ENCODE data around the gene LHX3.

The LHX3 gene

GRCh38 chr9:136204838-136205706 lies at the start of gene LHX3:
Gene LHX3 (minus strand): TSS chr9:136205128. CDS start chr9:136205012, 116 bp downstream.
- DNase-seq (ENCODE audit: extremely low spot score, insufficient read length, low read depth) = no peak
- FAIRE-seq = no peak

DNA sequence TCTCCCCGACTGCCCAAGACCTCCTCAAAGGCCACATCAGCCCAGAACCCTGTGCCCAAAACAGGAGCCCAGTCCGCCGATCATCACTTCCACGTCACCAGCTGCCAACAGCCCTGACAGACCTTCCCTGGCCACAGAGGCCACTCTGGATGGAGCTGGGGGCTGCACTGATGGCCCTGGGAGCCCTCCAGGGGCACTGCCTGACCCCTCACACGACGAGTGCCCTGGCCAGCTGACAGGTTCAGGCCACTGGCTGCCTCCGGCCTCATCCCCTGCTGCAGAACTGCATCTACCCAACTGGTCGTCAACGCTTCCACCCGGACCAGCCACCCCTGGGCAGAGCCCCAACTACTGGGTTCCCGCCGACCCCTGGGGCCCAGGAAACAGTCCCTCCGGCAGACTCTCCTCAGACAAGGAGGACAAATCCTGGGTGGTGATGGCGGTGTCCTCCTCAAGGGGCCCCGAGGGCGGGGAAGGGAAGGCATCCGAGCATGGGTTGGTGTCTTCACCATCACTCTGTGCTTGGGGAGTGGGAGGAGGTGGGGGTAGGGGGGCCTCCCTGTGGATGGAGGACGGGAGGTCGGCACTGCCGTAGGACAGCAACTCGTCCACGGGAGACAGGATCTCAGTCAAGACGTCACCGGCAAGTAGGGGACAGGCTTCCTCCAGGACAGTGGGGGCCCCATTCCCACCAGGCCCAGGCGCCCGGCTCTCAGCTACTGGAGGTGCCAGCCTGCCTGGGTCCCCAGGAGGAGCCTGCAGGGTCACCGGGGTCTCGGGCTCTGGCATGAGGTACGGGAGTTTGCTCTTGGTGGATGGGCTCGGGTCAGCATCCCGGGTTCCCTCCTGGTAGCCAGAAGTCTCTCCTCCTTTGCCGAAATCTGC lies 48.6 kb upstream of the LHX3 start:
- FAIRE-seq = no peak
- no peak for DNase-seq (ENCODE audit: extremely low spot score, insufficient read length, low read depth)

DNA sequence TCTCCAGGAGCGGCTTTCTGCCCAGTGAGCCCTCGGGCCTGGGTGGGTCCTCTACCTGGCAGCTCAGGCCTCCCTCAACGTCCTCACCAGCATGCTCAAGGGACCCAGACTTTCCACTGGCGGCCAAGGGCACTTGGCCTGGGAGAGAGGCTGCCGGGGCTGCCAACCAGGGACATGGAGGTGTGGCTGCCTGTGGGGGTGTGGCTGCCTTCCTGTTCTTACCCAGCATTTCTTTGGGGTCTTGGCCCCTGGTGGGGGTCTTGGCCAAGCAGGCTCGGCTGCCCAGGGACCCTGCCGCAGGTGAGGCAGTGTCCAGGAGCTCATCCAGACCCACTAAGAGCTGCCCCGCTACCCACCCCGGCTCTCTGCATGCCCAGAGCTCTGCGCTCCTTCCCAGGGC lies 47.9 kb upstream of the LHX3 start:
- DNase-seq (ENCODE audit: extremely low spot score, insufficient read length, low read depth) = no peak

DNA sequence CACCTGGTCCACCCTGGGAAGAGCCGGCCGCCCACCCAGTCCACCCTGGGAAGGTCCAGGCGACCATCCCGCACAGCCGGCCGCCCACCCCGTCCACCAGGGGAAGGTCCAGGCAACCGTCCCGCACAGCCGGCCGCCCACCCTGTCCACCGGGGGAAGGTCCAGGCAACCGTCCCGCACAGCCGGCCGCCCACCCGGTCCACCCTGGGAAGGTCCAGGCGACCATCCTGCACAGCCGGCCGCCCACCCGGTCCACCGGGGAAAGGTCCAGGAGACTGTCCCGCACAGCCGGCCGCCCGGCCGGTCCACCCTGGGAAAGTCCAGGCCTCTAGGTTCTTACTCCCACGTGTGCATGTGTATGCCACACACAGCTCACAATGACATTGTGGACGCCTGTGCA lies 47.4 kb upstream of the LHX3 start:
- DNase-seq (ENCODE audit: extremely low spot score, insufficient read length, low read depth) (no peak), FAIRE-seq (no peak)

More for the DNA sequence above, 47.9 kb upstream of the LHX3 start:
- no peak for FAIRE-seq

GRCh38 chr9:136251264-136252115 lies 46.6 kb upstream of the LHX3 start:
- no peak for DNase-seq (ENCODE audit: extremely low spot score, insufficient read length, low read depth)

DNA sequence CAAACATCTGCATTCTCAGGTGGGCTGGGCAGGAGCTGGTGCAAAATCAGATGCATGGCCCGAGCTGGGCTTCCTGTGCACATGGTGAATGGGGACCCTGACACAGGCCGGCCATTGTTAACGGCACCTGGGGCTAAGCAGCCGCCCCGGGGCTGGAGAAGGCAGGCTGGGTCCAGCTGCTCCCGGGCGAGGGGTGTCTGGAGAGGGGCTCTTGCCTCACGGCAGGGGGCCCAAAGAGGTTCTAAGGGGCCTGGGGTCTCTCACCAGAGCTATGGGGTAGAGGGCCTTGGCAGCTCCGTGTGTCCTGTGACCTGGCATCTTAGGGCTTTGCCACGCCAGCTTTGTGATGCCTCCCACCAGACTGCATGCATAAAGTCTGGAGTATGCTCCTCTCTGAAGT lies 45.7 kb upstream of the LHX3 start:
- no peak for FAIRE-seq
- DNase-seq (ENCODE audit: extremely low spot score, insufficient read length, low read depth) = no peak

More at GRCh38 chr9:136251264-136252115, 46.6 kb upstream of the LHX3 start:
- FAIRE-seq = no peak

- no peak for FAIRE-seq
- no peak for DNase-seq (ENCODE audit: extremely low spot score, insufficient read length, low read depth)
Observed at GRCh38 chr9:136249877-136250559, 45.1 kb upstream of the LHX3 start.

DNA sequence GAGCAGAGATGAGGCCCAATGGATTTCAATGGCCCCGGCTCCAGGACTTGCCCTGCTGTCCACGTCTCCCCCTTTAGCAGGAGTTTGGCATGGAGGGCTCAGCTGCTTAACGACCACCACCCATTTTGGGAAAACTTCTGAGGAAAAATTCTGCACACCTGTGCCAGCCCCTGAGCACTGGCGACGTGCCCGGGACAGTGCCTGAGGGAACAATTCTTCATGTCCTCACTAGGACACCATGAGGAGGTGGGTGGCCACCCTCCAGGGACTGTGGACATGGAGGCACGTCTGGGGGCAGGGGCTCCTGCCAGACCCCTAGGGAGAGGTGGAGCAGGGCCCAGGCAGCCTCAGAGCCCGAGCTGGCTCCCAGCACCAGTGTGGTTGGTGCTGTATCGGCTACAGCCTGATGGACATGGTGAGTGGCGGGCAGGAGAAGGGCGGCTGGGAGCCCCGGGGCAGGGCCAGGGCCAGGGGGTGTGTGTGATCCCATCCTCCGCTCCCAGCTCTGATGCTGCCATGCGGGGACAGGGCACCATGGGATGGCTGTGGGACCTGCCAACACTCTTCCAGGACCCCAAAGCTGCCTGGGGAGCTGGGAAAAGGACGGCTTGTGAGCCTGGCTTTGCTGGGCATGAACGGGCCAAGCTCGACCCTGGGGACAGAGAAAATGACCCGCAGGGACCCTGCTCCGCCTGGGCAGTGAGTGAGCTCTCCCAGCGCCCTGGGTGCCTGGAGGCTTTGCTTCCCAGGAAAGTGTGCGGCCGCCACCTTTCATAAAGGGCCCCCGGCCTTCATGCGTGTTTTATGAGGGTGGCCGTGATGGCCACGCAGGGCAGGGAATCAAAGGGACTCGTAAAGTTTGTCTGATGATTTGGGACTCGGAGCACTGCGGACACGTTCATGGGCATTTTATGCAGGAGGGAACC lies 44.3 kb upstream of the LHX3 start:
- no peak for DNase-seq (ENCODE audit: extremely low spot score, insufficient read length, low read depth)
- FAIRE-seq = no peak

GRCh38 chr9:136247947-136248637 lies 43.2 kb upstream of the LHX3 start:
- FAIRE-seq (no peak), DNase-seq (ENCODE audit: extremely low spot score, insufficient read length, low read depth) (no peak)

DNA sequence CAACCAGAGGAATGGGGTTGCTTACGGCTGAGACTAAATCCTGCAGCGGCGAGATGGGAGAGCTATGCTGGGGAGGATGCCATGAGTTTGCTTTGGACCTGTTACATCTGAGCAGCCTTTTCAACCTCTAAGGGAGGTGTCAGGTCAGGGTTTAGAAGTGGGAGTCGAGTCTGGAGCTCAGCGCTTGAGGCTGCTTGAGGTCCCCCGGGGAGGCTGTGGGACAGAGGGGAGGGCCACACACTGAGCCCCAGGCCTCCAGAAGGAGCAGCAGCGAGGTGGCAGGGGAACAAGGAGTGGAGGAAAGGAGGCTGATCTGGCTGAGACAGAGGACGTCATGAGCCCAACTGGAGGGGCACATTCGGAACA lies 42.6 kb upstream of the LHX3 start:
- FAIRE-seq (no peak), DNase-seq (ENCODE audit: extremely low spot score, insufficient read length, low read depth) (no peak)

GRCh38 chr9:136246849-136247550 lies 42.1 kb upstream of the LHX3 start:
- DNase-seq (ENCODE audit: extremely low spot score, insufficient read length, low read depth) (no peak), FAIRE-seq (no peak)

GRCh38 chr9:136245219-136246150 lies 40.6 kb upstream of the LHX3 start, which contains the start of gene QSOX2:
Gene QSOX2 (minus strand): TSS chr9:136245812. CDS start chr9:136245803, 9 bp downstream.
- DNase-seq (ENCODE audit: extremely low spot score, insufficient read length, low read depth) (peak; percentile 77), FAIRE-seq (peak; percentile 78)

- DNase-seq (ENCODE audit: extremely low spot score, insufficient read length, low read depth) (no peak), FAIRE-seq (no peak)
Observed at GRCh38 chr9:136244969-136245218, 40.0 kb upstream of the LHX3 start.

DNA sequence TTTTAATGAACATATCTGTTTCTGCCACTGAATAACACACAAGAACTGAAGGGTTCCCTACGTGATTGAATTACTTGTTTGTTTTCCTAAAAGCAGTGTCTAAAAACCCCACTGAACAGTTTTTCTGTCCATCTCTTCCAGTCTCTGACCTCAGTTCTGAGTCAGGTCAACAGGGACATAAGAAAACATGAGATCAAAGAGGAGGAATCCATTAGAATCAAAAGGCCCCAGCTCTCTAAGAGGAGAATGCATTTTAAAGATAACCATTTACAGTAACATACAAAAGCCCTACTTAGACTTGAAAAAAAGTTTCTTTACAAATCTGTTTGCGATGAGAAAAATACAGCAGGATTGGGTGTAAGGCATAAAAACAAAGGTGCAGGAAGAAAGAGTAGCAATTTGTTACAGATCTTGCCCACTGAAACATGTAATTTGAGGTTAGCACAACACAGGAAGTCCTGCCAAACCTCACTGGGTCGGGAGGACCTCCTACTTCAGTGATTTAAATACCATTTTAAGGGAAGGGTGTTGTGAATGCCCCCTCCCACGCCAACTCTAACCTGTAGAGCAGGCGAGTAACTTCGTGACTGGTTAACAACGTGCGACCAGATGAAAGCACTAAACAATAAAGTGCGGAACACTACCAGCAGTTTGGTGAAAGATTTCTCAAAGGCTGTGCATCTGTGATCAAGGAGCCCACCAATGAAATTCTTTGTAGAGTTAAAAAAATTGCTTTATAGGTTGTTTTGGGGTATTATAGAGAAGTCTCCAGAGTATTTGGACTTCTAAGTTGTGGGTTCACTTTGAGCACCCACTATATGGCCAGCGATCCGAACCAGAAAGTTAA lies 39.4 kb upstream of the LHX3 start:
- FAIRE-seq (peak; percentile 97), DNase-seq (ENCODE audit: extremely low spot score, insufficient read length, low read depth) (no peak)

GRCh38 chr9:136243631-136244030 lies 38.7 kb upstream of the LHX3 start:
- FAIRE-seq = peak; percentile 89
- no peak for DNase-seq (ENCODE audit: extremely low spot score, insufficient read length, low read depth)
